NCI-H2107 (cell line): ENCODE data around the gene PKP1.

Experiments used
- DNase-seq: peaks from one replicate; lab custom pipeline; 2025; lab: John Stamatoyannopoulos, UW

PKP1 gene

GRCh38 chr1:201309416-201309815 lies 26.1 kb downstream of the PKP1 start:
- peak; percentile 90 for DNase-seq

DNA sequence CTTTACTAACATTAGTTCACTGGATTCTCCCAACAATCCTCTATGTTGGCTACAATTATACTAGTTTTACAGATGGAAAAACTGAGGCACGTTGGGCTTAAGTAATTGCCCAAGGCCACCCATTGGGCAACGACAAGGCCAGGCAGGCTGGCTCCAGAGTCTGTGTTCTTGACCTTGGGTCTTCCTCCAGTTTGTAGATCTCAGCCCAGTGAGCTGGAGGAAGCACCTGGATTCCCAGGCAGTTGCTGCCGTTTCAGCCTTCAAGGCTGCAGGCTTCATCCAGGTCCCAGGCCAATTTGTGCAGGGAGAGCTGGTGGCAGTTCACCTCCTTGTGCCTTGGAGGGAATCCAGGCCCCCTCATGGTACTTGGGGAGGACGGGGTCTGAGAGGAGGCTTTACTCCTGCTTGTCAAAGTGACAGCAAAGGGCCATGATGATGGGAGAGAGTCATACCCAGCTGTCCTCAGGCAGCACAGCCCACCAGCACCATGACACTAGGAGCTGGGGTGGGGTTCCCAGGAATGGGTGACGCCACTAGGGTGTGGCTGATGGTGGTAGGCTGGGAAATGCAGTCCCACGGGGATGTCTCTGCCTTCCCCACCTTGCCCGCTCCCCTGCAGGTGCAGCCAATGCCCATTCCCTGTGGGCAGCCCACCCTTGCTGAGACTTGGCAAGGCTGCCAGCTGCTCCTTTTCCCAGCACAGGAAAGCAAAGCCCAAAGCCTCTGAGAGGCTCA lies 27.1 kb downstream of the PKP1 start:
- DNase-seq = no peak

DNA sequence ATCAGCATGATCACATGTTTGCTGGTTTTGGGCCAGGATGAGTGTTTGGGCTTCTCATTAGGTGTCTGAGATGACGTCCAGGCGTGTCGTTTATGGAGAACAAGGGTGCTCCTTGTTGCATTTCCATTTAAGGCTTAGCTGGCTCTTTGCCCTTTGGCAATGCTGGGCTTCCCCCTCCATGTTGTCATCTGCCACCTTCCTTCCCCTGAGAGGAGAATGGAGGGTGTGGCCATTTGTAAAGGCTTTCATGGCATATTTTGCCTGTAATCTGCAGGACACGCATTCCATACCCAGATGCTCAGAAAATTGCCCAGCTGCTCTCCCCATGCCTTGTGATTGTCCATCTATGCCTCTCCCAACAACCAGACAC lies 27.7 kb downstream of the PKP1 start:
- no peak for DNase-seq

GRCh38 chr1:201311356-201312011 lies 28.2 kb downstream of the PKP1 start:
- no peak for DNase-seq

DNA sequence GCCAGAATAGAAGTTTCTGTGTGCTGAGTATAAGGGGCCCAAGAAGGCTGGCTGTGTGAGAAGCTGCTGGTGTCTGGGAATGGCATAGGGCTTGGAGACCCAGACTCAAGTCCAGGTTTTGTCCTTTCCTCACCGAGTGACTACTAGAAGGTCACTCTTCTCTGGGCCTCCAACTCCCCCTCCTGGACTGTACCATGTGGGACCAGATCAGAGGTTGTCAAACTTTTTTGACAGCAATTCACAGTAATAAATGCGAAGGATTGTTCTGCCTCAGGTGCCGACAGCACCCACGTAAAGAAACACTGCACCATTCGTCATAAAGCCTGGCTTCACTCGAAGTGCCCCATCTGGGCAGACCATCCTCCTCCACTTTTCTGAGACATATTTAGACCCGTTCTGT lies 29.0 kb downstream of the PKP1 start:
- no peak for DNase-seq

- no peak for DNase-seq
Measured at GRCh38 chr1:201313086-201313485, 29.8 kb downstream of the PKP1 start.

GRCh38 chr1:201316556-201316955 lies 33.2 kb downstream of the PKP1 start:
- DNase-seq = no peak

DNA sequence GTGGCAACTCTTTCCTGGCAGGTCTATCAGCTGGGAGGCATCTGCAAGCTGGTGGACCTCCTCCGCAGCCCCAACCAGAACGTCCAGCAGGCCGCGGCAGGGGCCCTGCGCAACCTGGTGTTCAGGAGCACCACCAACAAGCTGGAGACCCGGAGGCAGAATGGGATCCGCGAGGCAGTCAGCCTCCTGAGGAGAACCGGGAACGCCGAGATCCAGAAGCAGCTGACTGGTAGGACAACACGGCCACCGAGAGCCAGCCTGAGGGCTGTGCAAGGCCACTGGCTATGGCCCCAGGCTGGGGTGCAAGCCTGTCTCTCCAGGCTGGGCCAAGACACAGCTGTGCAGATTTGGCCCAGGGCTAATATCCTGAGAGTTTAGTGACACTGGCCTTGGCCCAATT lies 34.2 kb downstream of the PKP1 start:
- DNase-seq = no peak

DNA sequence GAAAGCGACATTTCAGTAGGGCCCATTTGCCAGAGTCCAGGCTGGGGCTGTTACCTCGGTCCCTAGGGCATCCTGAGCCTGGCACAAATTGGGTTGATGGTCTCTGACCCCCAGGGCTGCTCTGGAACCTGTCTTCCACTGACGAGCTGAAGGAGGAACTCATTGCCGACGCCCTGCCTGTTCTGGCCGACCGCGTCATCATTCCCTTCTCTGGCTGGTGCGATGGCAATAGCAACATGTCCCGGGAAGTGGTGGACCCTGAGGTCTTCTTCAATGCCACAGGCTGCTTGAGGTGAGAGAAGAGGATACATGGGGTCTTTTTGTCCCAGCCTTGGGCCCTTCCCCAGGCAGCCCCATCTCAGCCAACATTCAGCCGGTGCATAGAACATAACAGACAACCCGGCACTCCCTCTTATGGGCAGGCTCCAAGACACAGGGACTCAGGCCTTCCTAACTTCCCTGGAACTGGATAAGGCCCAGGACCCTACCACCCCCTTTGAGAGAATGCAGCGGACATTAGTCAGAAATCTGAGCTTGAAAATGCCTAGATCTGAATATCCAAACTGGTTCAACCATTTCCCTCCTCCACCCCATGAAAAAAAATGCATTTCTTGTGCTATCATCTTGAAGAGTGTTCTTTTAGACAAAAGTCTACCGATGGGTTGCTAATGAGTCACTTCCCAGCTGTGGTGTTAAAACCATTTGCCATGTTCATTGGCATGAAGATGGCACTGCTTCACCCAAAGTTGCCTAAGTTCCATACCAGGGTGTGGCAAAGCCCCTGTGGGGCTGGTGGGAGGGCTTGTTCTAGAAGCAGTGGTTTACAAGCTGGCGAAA lies 35.4 kb downstream of the PKP1 start:
- DNase-seq = no peak

GRCh38 chr1:201319631-201320030 lies 36.3 kb downstream of the PKP1 start:
- no peak for DNase-seq

- no peak for DNase-seq
Measured at GRCh38 chr1:201320168-201320788, 37.0 kb downstream of the PKP1 start.

- no peak for DNase-seq
Measured at GRCh38 chr1:201321826-201322390, 38.6 kb downstream of the PKP1 start.

DNA sequence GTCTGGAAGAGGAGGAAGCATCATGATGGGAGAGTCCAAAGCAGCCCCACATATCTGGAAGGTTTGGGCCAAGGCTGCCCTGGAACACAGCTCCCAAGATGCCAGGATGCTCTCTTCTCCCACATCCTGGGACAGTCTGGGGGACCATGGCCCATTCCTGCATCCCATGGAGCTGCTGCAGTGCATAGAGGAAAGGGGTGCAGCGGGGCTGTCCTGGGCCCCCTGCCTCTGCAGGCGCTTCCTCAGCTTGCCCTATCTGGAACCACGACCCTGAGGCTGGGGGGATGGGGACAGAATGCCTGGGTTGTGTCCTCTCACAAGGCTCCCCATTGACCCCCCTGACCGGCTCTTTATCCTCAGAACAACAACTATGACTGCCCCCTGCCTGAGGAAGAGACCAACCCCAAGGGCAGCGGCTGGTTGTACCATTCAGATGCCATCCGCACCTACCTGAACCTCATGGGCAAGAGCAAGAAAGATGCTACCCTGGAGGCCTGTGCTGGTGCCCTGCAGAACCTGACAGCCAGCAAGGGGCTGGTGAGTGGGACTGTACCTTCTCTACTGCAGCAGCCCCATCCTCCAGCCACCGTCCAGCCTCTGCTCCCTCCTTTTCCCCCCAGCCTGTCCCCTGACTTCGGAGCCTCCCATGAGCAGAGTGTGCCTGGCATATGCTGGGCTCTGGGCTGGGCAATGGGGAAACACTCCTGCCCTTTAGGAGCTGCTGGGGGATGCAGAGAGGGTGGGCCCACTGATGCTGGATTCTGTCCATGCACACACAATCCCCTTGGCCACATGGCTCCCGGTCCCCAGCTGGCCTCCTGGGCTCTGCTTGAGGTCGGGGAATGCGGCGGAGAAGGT lies 39.6 kb downstream of the PKP1 start:
- DNase-seq = no peak

DNA sequence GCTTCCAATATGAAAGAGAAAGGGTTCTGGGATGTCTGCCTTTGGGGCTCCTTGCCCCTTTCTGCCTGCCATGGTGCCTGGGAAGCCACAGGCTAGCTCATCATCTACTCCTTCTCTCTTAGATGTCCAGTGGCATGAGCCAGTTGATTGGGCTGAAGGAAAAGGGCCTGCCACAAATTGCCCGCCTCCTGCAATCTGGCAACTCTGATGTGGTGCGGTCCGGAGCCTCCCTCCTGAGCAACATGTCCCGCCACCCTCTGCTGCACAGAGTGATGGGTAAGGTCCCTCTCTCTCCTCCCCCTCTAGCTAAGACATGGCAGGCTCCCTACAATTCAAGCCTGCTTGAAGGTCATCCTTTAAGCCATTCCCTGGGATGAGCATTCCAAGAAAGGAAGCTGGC lies 41.0 kb downstream of the PKP1 start:
- no peak for DNase-seq

DNA sequence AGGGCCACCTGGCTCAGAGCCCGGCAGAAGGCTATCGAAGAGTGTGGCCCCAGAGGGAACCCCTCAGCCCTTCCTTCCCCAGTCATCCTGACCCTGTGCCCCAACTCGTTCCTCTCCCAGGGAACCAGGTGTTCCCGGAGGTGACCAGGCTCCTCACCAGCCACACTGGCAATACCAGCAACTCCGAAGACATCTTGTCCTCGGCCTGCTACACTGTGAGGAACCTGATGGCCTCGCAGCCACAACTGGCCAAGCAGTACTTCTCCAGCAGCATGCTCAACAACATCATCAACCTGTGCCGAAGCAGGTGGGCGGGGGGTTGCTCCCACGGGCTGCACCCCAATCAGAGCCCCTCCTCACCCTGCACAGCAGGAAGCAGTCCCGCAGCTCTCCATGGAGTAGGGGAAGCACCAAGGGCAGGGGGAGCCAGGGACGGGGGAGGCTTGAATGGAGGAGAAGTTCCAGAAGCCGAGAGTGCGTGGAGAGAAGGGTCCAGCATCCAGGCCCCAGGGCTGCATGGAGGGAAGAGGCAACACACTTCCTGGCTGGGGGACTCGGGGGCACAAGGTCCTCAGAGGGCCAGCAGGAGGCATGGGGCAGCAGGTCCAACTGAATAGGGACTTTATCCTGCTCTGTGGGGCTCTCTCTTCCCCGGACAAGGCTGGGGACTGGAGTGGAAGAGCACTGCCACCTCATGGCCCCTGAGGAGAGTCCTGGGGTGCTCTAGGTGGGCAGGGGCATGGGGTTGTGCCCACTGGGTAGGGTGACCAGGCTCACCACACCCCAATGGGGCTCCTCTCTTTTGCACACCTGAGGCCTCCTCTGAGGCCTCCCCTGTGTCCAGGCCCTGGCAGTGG lies 41.7 kb downstream of the PKP1 start:
- no peak for DNase-seq

DNA sequence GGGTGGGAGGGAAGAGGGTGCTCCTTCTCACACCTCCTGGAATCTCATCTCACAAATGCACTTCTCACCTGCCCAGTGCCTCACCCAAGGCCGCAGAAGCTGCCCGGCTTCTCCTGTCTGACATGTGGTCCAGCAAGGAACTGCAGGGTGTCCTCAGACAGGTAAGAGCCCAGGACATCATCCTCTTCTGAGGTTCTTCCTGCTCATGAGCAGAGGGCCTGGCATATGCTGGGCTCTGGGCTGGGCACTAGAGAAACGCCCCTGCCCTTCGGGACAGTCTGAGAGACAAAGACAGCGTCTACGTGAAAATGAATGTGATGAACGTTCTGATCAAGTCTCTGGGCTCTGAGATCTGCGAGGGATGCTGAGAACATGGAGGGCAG lies 42.4 kb downstream of the PKP1 start:
- DNase-seq = no peak

GRCh38 chr1:201326710-201327109 lies 43.4 kb downstream of the PKP1 start:
- DNase-seq = no peak

- DNase-seq = no peak
Measured at GRCh38 chr1:201327687-201328240, 44.5 kb downstream of the PKP1 start.

DNA sequence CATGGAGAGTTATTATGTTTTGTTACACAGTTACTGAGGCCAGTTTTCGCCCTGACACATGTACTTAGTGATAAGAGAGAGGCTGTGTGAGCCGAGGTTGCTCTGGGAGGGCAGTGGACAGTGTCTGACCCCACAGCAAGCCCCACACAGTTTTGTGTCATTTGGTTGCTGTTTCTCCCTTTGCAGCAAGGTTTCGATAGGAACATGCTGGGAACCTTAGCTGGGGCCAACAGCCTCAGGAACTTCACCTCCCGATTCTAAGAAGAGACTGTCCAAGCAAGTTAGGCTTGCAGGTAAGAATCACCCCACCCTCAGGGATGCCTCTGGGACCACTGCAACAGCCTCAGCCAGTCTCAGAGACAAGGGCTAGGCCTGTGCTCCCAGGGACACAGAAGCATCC lies 45.3 kb downstream of the PKP1 start:
- DNase-seq = no peak

DNA sequence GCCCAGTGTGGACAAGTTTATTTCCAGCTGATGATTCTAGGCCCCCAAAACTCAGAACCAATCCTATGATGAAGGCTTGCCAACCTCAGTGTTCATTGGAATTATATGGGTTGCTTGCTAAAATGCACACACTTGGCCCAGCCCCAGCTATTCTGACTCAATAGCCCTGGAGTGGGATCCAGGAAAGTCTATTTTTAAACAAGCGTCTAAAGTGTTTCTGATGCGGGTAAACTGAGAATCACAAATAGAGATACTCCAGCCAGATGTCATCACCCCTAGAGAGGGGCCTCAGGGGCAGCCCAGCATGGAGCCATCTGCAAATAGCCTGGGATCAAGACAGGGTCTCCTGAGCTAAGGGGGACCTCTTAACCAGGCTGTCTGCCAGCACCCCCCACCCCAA lies 46.0 kb downstream of the PKP1 start:
- no peak for DNase-seq
